T-helper 22 cell (primary cell): ENCODE measurements around the gene USP43.
"Not testable (repeated sequence)": the region's sequence is repeated elsewhere in the genome, so short reads cannot be mapped to it uniquely, and the experiment has no call there.

Experiments
- DNase-seq: peaks from one replicate; pipeline ENCODE4 v3.0.0-alpha.2; 2020; ENCODE audit warnings: low read depth

USP43 gene, protein sequence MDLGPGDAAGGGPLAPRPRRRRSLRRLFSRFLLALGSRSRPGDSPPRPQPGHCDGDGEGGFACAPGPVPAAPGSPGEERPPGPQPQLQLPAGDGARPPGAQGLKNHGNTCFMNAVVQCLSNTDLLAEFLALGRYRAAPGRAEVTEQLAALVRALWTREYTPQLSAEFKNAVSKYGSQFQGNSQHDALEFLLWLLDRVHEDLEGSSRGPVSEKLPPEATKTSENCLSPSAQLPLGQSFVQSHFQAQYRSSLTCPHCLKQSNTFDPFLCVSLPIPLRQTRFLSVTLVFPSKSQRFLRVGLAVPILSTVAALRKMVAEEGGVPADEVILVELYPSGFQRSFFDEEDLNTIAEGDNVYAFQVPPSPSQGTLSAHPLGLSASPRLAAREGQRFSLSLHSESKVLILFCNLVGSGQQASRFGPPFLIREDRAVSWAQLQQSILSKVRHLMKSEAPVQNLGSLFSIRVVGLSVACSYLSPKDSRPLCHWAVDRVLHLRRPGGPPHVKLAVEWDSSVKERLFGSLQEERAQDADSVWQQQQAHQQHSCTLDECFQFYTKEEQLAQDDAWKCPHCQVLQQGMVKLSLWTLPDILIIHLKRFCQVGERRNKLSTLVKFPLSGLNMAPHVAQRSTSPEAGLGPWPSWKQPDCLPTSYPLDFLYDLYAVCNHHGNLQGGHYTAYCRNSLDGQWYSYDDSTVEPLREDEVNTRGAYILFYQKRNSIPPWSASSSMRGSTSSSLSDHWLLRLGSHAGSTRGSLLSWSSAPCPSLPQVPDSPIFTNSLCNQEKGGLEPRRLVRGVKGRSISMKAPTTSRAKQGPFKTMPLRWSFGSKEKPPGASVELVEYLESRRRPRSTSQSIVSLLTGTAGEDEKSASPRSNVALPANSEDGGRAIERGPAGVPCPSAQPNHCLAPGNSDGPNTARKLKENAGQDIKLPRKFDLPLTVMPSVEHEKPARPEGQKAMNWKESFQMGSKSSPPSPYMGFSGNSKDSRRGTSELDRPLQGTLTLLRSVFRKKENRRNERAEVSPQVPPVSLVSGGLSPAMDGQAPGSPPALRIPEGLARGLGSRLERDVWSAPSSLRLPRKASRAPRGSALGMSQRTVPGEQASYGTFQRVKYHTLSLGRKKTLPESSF

DNA sequence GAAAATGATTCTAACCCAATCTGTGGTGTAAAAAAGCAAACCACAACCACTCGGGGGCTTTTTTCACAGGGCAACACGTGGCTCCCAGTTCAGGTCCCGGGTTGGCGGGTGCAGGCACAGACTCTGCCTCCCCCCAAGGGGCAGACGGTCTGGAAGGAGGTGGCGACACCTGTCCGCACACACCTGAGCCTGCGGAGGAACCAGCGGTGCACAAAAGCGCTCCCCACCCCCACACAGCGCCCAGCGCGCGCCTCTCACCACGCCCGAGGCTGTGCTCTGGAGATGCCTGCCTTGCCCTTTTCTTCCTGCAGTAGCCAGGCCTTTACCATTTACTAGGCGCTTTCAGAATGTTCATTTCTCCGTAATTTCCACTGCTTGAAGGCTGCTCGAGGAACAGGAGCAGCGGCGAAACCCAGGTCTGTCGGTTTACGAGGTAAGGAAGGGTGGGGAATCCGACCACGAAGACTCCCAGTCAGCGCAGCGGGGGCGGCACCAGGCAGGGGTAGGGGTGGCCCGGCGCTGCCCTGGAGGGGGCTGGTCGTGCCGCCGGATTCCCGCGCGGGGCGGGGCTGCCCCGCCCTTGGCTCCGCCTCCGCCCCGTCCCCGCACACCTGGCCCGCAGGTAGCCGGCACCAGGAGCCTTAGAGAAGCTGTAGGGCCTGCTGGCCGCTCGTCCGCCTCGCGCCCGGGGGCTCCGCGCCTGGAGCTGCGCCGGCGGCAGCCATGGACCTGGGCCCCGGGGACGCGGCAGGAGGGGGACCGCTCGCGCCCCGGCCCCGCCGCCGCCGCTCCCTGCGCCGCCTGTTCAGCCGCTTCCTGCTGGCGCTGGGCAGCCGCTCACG, at the start of gene USP43:
Gene USP43, plus strand, starts transcription at position 608 of the 842 bp plus-strand sequence. Its CDS starts 116 bp downstream, at position 724.
- DNase-seq: no peak

DNA sequence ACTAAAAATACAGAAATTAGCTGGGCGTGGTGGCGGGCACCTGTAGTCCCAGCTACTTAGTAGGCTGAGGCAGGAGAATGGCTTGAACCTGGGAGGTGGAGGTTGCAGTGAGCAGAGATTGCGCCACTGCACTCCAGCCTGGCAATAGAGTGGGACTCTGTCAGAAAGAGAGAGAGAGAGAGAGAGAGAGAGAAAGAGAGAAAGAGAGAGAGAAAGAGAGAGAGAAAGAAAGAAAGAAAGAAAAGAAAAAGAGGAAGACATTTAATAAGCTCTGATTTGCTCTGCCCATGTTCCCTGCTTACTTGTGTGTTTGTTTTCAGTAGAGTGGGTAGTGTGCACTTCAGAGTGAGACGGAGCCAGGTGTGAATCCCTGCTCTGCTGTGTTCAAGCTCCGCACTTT, 47.7 kb upstream of the USP43 start:
- not testable (repeated sequence) for DNase-seq

DNA sequence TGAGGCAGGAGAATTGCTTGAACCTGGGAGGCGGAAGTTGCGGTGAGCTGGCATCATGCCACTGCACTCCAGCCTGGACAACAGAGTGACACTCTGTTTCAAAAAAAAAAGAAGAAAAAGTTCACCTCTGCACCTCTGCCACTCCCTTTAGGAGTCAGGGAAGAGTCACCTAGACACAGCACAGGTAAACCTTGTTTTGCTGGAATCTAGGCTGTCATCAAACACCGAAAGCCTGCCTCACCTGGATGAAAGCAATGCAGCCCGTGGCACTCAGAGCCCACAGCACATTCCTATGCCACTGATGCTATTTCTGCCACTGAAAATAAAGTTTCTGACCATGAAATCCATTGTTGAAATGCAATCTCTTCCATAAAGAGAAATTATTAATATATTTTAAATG, 46.7 kb upstream of the USP43 start:
- no peak for DNase-seq

DNA sequence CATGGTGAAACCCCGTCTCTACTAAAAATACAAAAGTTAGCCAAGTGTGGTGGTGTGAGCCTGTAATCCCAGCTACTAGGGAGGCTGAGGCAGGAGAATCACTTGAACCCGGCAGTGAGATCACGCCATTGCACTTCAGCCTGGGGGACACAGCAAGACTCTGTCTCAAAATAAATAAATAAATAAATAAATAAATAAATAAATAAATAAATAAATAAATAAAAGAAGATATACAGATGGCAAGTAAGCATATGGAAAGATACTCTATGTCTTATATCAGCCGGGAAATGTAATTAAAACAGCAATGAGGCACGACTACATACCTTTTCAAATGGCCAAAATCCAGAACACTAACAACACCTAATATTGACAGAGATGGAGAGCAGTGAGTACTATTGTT, 40.7 kb upstream of the USP43 start:
- DNase-seq: not testable (repeated sequence)

DNA sequence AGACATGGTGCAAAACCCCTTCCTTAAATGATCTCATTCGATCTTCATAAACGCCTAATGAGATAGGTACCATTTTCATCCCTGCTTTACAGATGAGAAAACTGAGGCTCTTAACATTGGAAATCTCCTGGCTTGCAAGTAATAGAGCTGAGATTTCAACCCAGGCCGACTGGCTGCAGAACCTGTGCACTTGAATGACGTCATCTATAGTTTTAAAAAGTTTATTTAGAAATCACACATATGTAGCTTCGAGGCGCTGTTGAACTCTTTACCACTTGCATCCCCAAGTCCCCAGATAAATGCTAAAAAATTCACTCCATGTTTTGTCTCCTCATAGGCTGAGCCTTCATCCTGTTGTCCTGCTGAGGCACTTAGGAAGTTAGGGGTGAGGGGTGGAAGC, 38.9 kb upstream of the USP43 start:
- DNase-seq: no peak

DNA sequence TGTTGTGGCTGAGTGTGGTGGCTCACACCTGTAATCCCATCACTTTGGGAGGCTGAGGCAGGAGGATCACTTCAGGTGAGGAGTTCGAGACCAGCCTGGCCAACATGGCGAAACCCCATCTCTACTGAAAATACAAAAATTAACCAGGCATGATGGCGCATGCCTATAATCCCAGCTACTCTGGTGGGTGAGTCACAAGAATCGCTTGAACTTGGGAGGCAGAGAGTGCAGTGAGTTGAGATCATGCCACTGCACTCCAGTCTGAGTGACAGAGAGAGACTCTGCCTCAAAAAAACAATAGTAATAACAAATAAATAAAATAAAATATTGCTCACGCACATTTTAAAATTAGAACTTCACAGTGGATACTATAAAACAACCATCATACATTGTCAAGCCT, 38.3 kb upstream of the USP43 start:
- DNase-seq: not testable (repeated sequence)

DNA sequence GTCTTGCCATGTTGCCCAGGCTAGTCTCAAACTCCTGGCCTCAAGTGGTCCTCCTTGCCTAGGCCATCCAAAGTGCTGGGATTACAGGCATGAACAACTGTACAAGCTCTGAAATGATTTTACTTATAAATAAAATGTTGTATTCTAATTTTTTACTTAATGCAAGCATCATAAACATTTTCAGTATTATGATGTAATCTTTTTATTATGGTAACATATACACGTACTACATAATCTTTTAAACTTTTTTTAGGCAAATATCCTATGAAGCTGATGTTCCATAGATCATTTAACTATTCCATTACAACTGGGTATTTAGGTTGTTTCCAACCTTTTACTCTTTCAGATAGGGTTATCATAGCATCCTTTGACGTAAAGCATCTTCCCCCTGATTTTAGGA, 33.8 kb upstream of the USP43 start:
- DNase-seq: no peak

DNA sequence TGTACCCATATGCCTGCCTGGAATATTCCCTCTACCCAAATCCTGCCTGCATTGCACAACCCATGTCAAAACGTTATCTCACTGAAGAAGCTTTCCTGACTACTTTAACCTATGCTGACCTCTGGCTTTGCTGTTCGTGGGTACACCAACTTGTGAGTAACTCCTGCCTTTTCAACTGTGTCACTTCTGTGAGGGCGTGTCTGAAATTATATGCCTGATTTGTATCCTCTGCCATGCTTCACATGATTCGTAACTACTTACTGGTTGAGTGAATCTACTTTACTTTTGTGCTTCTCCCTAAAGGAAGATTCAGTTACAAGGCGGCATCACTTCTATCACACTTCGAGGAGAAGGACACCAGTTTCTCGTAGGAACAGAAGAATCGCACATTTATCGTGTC, 33.3 kb upstream of the USP43 start:
- DNase-seq: no peak

DNA sequence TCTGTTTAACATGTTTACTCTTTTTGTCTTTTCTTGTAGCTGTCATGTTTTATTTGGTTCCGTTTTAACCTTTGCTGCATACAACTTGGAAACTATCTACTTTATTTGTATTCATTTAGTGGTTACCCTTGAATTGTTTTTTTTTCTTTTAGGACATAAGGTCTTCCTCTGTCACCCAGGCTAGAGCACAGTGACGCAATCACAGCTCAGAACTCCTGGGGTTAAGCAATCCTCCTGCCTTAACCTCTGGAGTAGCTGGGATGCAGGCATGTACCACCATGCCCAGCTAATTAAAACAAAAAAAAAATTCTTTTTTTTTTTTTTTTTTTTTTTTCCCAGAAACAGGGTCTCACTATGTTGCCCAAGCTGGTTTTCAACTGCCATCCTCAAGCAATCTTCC, 29.8 kb upstream of the USP43 start:
- no peak for DNase-seq

DNA sequence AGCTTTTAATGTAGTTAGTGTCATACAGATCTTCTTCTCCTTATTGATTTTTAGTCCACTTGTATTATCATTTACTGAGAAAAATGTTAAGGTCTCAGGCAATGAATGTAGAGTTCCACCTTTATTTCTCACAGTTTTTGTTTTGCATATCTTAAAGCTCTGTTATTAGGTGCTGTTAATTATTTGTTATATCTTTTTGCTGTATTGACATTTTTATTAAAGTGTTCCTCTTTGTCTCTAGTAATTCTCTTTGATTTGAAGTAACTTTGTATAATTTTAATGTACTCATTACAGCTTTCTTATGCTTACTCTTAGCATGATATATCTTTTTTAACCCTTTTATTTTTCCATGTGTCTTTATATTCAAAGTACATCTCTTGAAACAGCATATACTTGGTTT, 22.4 kb upstream of the USP43 start:
- no peak for DNase-seq

DNA sequence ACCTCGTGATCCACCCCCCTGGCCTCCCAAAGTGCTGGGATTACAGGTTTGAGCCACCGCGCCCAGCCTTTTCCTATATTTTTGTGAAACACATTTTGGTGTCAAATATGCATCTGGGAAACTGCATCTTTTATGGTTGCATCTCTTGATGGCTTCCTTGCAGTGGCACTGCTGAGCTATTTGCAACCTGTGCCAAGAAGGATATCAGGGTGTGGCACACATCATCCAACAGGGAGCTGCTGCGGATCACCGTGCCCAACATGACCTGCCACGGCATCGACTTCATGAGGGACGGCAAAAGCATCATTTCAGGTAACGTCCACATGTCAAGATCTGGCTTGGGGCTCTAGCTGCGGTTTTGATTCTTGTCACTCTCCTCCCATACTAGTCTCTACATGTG, 16.8 kb upstream of the USP43 start:
- DNase-seq: no peak

DNA sequence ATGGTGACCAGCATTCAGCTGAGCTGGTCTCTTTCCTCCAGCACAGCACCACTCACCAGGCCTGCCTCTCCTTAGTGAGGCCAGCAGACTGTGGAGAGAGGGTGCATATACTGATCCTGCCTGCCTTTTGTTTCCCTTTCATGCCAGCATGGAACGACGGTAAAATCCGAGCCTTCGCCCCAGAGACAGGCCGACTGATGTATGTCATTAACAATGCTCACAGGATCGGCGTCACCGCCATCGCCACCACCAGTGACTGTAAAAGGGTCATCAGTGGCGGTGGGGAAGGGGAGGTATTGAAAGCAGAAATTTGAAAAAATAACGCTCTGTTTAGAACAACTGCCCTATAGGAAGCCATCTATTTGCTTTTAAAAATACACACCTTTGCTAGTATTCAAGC, 12.6 kb upstream of the USP43 start:
- DNase-seq: no peak

DNA sequence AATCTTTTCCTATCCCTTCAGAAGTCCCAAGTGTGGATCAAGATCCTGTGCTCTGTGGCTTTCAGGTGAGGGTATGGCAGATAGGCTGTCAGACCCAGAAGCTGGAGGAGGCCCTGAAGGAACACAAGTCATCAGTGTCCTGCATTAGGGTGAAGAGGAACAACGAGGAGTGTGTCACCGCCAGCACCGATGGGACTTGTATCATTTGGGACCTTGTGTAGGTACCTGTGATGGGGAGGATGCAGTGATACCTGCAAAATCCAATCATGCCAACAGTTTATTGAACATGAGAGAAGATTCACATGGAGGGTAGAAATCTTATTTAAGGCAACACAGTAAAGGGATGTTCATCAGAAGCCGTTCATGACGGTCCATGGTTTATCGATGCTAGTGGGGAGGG, 10.0 kb upstream of the USP43 start:
- DNase-seq: no peak

DNA sequence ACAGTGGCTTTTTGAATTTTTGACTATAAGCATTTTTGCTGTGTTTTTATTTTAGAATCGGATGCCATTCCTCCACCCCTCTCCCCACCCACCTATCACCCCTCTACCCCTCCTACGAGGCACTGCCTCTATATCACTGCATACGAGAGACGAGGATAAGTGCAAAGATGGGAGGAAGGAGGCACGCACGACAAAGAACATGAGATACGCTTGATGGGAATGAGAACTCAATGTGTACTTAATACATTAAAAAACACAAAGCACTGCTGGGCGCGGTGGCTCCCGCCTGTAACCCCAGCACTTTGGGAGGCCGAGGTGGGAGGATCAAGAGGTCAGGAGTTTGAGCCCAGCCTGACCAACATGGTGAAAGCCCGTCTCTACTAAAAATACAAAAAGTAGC, 8.8 kb upstream of the USP43 start:
- DNase-seq: no peak

DNA sequence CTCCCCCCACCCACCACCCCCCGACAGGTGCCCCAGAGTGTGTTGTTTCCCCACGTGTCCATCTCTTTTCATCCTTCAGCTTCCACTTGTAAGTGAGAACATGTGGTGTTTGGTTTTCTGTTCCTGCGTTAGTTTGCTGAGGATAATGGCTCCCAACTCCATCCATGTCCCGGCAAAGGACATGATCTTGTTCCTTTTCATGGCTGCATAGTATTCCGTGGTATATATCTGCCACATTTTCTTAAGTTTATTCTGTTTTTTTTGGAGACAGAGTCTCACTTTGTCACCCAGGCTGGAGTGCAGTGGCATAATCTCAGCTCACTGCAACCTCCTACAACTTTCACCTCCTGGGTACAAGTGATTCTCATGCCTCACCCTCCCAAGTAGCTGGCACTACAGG, 4.9 kb upstream of the USP43 start:
- not testable (repeated sequence) for DNase-seq

DNA sequence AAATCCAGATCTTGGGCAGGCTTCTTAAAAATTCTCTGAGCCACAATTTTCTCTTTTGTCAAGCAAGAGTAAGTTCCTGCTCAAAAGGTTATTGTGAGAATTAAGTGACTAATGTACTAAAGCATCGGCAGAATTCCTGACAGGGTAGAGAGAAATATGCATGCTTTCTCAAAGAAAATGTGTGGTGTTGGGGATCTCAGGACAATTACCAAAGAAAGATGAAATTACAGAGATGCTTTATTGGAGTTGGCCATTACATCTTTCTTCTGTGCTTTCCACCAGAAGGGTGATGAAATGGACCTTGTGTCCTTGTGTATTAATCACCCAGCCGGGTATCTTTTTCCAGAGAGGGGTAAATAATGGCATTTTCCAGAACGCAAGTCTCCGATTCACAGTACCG, 1.7 kb upstream of the USP43 start:
- no peak for DNase-seq

DNA sequence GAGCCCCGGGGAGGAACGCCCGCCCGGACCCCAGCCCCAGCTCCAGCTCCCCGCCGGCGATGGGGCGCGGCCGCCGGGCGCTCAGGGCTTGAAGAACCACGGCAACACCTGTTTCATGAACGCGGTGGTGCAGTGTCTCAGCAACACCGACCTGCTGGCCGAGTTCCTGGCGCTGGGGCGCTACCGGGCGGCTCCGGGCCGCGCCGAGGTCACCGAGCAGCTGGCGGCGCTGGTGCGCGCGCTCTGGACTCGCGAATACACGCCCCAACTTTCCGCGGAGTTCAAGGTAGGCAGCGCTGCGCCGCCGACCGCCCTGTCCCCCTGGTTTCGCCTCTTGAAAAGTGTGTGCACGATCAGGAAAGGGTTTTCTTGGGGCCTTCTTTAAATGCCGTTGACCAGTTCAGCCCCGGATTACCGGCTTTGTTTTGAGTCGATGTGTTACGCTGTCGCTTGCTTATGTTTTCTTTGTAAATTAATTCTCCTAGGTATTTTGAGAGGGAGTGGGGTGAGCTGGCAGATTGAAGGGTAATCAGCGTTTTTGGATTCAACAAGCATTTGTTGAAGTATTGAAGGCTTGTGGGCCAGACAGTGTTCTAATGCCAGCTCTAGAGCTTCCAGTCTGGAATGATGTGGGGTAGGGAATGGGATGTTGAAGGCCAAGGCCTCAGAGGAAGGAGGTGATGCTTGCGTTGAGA, 681 bp downstream of the USP43 start:
- no peak for DNase-seq

DNA sequence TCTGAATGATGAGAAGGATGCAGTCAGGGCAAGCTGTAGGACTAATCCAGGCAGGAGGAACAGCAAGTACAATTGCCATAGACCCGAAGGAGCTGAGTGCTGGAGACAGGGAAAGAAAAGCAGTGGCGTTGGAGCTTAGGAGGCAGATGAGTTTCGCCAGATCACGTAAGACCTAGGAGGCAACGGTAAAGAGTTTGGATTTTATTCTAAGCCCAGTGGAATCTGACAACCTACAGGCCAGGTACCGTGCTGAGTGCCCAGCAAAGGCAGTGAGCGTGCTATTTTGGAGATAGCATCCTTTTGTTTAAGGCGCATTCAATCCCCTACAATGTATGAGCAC, 1.2 kb downstream of the USP43 start:
- no peak for DNase-seq

DNA sequence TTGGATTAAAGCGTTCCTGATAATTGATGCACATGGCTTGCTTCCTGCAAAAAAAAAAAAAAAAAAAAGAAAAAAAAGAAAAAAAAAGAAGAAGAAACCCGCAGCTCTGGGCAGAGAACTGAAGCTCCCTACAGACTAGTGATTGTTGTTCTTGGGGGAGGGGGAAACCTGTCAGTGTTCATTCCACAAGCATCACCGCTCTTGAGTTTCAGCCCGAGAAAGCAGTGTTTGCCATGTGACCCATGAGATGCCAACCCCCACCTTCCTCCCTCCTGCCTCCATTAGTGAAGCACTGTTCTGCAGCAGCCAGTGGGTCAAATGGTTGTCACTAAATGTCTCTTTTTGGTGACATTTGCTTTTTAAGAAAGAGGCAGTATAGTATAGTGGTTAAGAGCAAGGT, 1.7 kb downstream of the USP43 start:
- no peak for DNase-seq

DNA sequence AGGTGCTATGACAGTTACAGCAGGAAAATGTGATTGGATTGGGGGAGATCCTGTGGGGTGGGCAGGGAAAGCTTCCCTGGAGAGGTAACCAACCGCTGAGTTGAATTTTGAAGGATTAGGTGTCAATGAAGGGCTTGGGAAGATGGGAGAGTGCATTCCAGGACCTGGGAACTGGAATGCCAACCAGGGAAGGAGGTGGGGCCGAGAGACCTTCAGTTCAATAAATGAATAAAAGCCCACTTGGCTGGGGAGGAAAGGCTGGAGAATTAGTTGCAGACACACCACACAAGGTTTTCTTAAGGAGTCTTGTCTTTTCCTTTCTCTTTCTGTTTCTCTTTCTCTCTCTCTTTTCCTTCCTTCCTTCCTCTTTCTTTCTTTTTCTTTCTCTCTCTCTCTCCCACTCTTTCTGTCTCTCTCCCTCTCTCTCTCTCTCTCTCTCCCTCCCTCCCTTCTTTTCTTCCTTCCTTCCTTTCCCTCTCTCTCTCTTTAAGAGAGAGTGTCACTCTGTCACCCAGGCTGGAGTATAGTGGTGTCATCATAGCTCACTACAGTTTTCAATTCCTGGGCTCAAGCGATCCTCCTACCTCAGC, 3.3 kb downstream of the USP43 start:
- no peak for DNase-seq

DNA sequence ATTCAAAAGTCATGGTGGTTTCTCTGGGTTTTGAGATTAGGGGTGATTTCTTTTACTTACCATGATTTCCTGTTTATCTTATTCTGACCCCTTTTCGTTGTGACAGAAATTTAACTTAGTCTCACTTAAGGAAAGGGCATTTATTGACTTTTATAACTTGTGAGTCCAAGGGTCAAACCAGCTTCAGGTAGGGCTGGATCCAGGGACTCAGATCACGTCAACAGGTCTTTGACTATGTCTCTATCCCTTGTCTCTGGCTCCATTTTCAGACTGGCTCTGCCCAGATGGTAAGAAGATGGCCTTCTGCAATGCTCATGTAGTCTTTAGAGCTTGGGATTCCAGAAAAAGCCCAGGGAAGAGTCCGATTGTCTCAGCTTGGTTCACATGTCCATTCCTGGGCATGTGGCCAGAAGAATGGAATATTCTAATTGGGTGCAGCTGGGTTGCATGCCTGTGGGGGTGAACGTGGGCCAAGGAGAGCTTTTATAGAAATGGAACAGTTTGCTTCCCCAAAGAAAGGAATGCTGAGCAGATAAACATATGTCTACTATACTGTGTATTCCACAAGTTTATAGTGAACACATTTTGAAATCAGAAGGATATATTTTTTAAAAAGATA, 13.4 kb downstream of the USP43 start:
- DNase-seq: no peak
